CD4-positive, alpha-beta T cell treated with Interleukin-21 for 1 hour (primary cell): ENCODE data around the gene TBC1D3C.
"Not testable (repeated sequence)": the region's sequence is repeated elsewhere in the genome, so short reads cannot be mapped to it uniquely, and the experiment has no call there.

ENCODE experiments used
- DNase-seq: peaks from one replicate; pipeline ENCODE4 v3.0.0-alpha.2; 2020

TBC1D3C gene

GRCh38 chr17:38068534-38068933 is at the start of gene TBC1D3C:
Gene TBC1D3C (minus strand): TSS chr17:38068634. CDS start chr17:38067066, 1,568 bp downstream.
- not testable (repeated sequence) for DNase-seq

- DNase-seq: not testable (repeated sequence)
These were observed 30.8 kb upstream of the TBC1D3C start for GRCh38 chr17:38099262-38099661.

- not testable (repeated sequence) for DNase-seq
These were observed 25.7 kb upstream of the TBC1D3C start for GRCh38 chr17:38094059-38094694.

- DNase-seq: not testable (repeated sequence)
These were observed 19.7 kb upstream of the TBC1D3C start for GRCh38 chr17:38088120-38088519.

GRCh38 chr17:38087344-38087743 is 18.9 kb upstream of the TBC1D3C start:
- not testable (repeated sequence) for DNase-seq
